Stimulated activated CD8-positive, alpha-beta memory T cell treated with anti-CD3 and anti-CD28 coated beads, Interleukin-2, amount 100 ng/mL, for 48 hours (primary cell): ENCODE data around the gene ATG16L1.

Experiments
- DNase-seq, 2 donors: peaks; one replicate each; pipeline ENCODE4 v3.0.0-alpha.2; 2020; ENCODE audit warnings: low read depth in 2 of 2

ATG16L1 gene

DNA sequence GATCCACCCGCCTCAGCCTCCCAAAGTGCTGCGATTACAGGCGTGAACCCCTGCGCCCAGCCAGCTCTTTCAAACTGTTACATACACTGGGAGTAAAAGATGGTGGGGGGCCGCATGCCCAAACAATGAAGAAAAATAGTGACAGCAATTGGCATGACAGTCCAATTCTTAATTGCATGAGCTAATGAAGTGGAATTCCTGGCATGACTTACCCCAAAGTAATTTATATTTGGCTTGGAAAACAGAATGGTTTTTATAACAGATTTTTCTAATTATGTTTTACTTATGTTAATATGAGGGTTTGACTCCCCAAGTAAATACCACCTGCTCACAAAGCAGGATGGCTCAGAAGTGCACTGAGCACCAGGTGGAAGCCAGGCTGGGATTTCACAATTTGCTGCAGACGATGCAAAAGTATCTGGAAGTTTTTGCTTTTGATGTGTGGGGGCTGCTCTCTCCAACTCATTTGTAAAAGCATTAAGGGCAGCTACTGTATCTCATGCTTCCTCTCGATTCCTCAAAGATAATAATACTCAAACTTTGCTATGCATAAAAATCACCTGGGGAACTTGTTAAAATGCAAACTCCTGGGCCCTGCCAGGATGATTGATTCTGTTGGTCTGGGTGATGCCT lies 24.0 kb upstream of the ATG16L1 start:
- DNase-seq, result no peak

GRCh38 chr2:233228376-233228775 lies 23.1 kb upstream of the ATG16L1 start:
- no peak for DNase-seq

DNA sequence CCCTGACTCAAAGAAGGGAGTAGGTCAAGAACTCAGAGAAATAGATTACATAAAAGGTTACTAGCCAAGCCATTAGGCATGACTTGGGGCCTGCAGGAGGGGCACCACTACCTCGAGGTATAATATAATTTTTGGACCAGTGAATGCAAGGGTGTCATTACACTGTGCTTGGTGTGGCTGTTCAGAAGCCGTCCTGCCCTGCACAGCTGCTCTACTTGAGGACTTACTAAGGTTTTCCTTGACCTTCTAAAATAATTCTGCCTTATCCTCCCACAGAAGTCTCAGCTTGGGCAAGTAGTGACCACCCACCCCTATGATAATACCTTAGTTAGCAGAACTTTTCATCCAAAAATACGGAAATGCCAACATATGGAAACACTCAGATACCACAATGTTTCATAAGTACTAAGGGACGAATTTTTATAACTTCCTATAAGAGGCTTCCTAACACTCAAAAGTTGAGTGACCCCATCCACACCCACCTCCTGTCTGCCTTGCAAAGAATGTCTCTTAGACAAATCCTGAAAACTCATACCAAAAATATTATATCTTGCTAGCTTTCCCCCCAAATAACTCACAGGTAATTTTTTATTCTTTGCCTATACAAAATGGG lies 17.7 kb upstream of the ATG16L1 start:
- DNase-seq, result no peak

- DNase-seq, result no peak
Measured at GRCh38 chr2:233234264-233234663, 17.2 kb upstream of the ATG16L1 start.

DNA sequence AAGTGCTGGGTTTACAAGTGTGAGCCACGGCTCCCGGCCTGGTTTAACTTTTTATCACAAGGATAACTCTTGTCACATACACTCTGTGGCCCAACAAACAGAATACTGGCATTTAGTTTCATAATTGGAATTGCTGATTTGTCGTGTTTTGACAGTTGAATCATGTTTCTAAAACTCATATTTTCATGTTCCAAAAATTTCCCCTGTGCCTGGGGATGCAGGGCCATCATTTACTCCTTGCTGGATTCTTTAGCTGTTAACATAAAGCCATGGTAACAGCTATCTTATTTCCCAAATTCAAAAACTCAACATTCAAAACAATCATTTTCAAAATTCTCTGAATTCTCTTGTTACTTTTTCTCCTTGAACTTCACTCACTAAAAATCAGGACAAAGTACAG lies 16.5 kb upstream of the ATG16L1 start:
- DNase-seq, result no peak

DNA sequence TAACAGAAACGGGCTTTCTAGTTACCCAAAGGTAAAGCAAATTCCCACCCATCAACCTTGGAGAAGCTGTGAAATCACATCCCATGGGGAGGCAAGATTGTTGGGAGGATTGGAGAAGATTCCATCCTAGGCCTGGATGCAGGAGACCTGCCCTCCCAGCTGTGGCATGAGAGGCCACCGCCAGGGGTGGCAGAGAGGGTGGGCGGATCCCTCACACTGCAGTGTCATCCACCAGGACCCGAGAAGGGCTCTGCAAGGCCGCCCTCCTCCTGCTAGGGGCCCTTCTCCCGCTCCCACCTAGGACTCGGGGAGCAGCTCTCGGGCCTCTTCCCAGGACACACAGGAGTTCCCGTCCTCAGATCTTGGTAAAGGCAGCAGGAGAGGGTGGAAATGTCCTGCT lies 15.5 kb upstream of the ATG16L1 start:
- DNase-seq, result no peak

GRCh38 chr2:233236820-233237589 lies 14.5 kb upstream of the ATG16L1 start:
- DNase-seq, result no peak

- no peak for DNase-seq
Measured at GRCh38 chr2:233240897-233241296, 10.6 kb upstream of the ATG16L1 start.

- DNase-seq, result no peak
Measured at GRCh38 chr2:233241803-233242202, 9.7 kb upstream of the ATG16L1 start.

DNA sequence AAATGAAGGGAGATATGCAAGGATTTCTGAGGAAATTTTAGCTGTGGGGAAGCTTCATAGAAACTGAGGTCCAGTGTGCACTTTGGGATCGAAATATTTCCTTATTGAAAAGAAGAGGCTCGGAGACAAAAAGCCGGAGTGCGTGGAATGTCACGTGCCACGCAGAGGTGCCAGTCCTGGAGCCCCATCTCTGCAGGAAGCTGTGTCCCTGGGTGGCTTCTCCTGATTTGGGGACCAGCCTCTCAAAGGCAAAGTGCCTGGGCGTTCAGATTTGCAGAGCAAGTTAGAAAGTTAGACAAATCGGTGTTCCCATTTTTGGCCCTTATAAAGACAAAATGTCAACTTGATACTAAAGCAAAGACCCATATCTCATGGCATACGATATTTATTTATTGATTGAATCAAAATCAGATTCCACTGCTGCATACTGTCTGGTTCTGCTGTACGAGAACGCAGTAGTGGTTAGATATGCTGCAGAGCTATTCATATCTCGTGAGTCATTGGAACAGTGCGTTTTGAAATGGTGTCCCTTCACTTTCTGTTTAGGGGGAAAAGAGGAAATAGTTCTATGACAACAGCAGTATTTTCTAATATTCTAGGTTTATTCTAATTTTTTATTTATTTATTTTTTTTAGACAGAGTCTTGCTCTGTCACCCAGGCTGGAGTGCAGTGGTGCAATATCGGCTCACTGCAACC lies 9.1 kb upstream of the ATG16L1 start:
- no peak for DNase-seq

GRCh38 chr2:233243348-233243747 lies 8.1 kb upstream of the ATG16L1 start:
- DNase-seq, result no peak

GRCh38 chr2:233244818-233245217 lies 6.7 kb upstream of the ATG16L1 start:
- no peak for DNase-seq

DNA sequence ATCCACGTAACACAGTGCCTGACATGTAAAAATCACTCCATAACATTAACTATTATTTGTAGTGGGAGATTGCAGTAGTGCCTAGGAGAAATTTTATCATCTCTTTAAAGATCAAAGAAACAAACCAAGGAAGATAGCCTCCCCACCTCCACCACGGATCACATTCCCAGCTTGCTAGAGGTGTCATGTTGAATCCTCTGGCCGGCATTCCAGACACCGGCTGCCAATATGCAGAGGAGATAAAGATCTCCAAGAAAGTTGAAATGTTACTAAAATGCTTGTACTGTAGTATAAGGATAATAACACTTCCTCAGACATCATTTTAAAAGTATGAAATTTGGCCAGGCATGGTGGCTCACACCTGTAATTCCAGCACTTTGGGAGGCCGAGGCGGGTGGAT lies 6.1 kb upstream of the ATG16L1 start:
- DNase-seq, result no peak

DNA sequence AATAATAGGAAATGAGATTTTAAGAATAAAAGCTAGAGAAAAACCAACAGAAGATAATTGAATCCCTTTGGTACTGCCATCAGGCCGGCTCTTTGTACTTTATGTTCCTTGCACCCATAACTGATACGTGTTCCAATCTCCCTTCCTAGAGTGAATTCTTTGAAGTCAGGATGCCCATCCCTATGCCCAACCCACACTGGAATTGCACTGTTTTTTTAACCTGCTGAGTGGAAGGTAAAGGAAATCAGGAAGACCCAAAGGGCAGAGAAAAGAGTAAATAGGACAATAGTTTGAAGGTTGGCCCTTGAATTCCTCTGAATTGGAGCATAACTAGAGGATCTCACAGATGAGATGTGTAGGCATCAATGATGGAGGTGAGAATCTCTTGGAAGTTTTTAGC lies 4.4 kb upstream of the ATG16L1 start:
- no peak for DNase-seq

- peak in 1 of 2 donors; percentile 32 for DNase-seq
Measured at GRCh38 chr2:233247744-233248143, 3.7 kb upstream of the ATG16L1 start.

DNA sequence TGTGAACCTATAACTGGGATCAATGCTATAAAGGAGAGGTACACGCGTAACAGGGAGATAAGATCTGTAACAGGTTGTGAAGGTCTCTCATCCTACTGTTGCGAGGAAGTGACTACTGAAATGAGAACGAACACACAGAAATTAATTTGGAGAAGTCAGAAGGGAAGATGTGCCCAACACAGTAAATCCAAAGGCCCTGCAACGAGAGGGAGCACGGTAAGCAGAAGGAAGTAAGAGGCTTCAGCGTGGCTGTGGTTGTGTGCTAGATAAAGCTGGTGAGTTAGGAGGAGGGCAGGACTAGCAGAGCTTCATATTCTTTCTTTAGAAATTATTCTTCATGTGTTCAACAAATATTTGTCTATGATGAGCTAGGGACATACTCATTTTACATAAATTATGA lies 2.5 kb upstream of the ATG16L1 start:
- DNase-seq, result no peak

GRCh38 chr2:233250568-233250967 lies 905 bp upstream of the ATG16L1 start:
- no peak for DNase-seq

DNA sequence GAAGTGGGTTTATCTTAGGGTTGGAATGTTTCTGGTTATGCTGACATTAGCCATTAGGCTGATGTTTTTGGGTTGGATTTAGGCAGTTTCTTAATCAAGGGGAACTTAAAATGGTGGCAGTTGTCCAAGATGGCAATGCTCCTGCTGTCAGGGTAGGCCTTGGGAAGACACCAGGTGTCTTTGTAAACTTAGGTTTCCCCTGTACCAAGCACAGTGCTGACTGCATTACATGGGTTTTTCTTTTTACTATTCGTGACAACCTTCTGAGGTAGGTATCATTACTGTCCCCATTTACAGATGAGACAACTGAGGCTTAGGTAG lies 528 bp upstream of the ATG16L1 start:
- DNase-seq, result no peak

GRCh38 chr2:233252227-233252626 lies 754 bp downstream of the ATG16L1 start:
- DNase-seq, result no peak

DNA sequence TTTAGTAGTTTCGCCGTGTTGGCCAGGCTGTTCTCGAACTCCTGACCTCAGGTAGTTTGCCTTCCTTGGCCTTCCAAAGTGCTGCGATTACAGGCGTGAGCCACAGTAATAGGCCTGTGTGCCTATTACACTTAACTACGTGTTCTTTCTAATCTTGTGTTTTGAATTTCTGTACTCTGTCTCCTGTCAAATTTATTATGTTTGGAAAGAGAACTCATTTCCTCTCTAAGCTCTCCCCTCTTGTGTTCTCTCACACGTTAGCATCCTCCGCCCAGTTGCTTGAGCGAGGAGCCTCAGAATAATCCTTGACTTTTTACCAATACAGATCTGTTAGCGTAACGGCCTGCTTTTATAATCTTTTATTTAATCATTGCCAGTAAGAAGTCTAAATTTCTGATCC lies 3.7 kb downstream of the ATG16L1 start:
- no peak for DNase-seq

DNA sequence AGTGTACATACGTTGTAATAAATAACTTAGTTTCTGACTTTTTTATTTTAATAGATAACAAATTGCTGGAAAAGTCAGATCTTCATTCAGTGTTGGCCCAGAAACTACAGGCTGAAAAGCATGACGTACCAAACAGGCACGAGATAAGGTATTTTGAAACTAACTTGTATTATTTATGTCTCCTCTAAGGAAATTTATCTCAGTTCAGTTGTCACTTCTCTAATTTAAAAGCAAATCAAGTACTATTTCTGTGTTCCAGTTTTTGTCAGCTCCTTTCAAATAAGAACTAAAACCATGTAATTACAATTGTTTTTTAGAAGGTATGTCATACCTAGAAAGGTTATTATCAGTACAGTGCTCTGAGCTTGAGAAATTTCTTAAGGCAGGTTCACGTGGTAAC lies 4.6 kb downstream of the ATG16L1 start:
- no peak for DNase-seq

GRCh38 chr2:233258211-233258610 lies 6.7 kb downstream of the ATG16L1 start:
- DNase-seq, result no peak

DNA sequence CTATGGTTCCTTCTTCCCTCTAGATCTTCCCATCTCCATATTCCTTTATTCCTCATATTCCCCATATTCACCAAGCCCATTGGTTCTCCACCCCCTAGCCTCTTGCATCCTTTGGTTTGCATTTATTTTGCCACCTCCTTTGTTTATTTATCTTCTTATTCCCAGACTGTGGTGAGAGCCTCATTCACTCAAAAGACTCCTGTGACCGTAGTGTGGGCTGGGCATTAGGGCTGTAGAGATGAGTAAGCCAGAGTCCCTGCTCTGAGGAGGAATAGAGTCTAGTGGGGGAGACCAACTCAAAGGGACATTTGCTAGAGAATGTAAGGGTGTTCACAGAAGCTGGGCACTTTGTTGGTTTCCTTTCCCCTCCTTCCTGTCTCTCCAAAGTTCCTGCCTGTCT lies 8.3 kb downstream of the ATG16L1 start:
- no peak for DNase-seq
